Peyer's patch (tissue), 4 donors: ENCODE results near the gene MFAP4.

Experiments used
- POLR2A ChIP-seq, 2 donors: fragments of 450-650 bp; IDR thresholded peaks; one replicate each; pipeline ENCODE4 v1.5.1; 2017; ENCODE audit warnings: antibody characterized with exemption in 2 of 2, mild to moderate bottlenecking in 2 of 2, moderate library complexity in 2 of 2
- TF ChIP-seq, protein P1 (sequence below), 6 experiments: fragments of 450-650 bp in 4 of 6; fragments of 200-600 bp in 2 of 6; sonication (generic) in 1 of 6; IDR thresholded peaks; one replicate each; pipeline ENCODE4 v1.5.1; 2017 to 2019; ENCODE audit warnings: antibody characterized with exemption in 6 of 6, mild to moderate bottlenecking in 3 of 6, moderate library complexity in 1 of 6

DNA sequence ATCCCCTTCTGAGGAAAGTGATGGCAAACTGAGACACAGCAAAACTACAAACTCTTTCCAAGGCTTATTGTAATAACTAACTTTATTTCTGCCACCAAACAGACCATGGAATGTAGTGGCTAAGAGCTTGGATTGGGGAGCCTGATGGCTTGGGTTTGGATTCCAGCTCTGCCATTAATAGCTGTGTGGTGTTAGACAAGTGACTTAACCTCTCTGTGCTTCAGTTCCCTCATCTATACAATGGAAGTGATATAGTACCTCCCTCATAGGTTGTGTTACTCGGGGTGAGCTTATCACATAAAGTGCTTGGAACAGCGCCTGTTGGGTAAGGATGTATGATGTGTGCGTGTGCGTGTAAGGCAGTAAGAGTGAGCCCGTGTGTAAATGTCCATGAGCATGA, 18.1 kb upstream of the MFAP4 start:
- TF ChIP-seq, protein P1, sequence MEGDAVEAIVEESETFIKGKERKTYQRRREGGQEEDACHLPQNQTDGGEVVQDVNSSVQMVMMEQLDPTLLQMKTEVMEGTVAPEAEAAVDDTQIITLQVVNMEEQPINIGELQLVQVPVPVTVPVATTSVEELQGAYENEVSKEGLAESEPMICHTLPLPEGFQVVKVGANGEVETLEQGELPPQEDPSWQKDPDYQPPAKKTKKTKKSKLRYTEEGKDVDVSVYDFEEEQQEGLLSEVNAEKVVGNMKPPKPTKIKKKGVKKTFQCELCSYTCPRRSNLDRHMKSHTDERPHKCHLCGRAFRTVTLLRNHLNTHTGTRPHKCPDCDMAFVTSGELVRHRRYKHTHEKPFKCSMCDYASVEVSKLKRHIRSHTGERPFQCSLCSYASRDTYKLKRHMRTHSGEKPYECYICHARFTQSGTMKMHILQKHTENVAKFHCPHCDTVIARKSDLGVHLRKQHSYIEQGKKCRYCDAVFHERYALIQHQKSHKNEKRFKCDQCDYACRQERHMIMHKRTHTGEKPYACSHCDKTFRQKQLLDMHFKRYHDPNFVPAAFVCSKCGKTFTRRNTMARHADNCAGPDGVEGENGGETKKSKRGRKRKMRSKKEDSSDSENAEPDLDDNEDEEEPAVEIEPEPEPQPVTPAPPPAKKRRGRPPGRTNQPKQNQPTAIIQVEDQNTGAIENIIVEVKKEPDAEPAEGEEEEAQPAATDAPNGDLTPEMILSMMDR (IDR thresholded peaks at IDR 0.05), result no peak
- no peak for TF ChIP-seq POLR2A (IDR thresholded peaks at IDR 0.05)
